A673 (cell line): ENCODE measurements around the gene STK11. TPM values are rescaled to one million over a fixed set of nuclear protein-coding genes. Genes with fewer than 3 reads are reported as not detected.

Source experiments
- BruUV-seq: library from RNA; stranded (reverse); fragments of 400-500 nt; replicated peaks from 2 replicates; lab custom pipeline; 2021; lab: Mats Ljungman, UMichigan
- CTCF ChIA-PET: fragments of 300-600 bp; sonication (Branson Sonifier 250); formaldehyde crosslinking; loops from one replicate; lab custom pipeline; 2022; ENCODE audit warnings: antibody characterized with exemption; lab: Charles Lee
- POLR2A ChIA-PET: fragments of 300-600 bp; sonication (Branson Sonifier 250); formaldehyde crosslinking; loops from one replicate; lab custom pipeline; 2022; ENCODE audit warnings: antibody characterized with exemption; ENCODE audit not compliant: low non-redundant PET; lab: Charles Lee
- DNase-seq: peaks from one replicate; pipeline ENCODE4 v3.0.0-alpha.2; 2015; ENCODE audit warnings: low spot score
- H3K27ac ChIP-seq: fragments of 200-600 bp; sonication (generic); 2 replicates; pipeline ENCODE4 v1.5.1; 2016; ENCODE audit warnings: mixed run types, low read depth, mild to moderate bottlenecking, mixed read lengths, antibody characterized with exemption, low read length; ENCODE audit not compliant: poor library complexity, severe bottlenecking
- H3K27me3 ChIP-seq: fragments of 200-600 bp; sonication (generic); replicated peaks from 2 replicates; pipeline ENCODE4 v1.6.1; 2017; ENCODE audit warnings: mixed run types, low read depth, mild to moderate bottlenecking, mixed read lengths, antibody characterized with exemption, low read length; ENCODE audit not compliant: insufficient read depth, poor library complexity
- H3K36me3 ChIP-seq: fragments of 200-600 bp; sonication (generic); 2 replicates; pipeline ENCODE4 v1.6.1; 2016; ENCODE audit warnings: mixed run types, mild to moderate bottlenecking, mixed read lengths, antibody characterized with exemption, low read length; ENCODE audit not compliant: insufficient read depth, poor library complexity, severe bottlenecking
- H3K4me1 ChIP-seq: fragments of 200-600 bp; sonication (generic); 2 replicates; pipeline ENCODE4 v1.6.1; 2017; ENCODE audit warnings: mixed run types, mild to moderate bottlenecking, mixed read lengths, antibody characterized with exemption, low read length; ENCODE audit not compliant: insufficient read depth, poor library complexity, severe bottlenecking
- H3K4me3 ChIP-seq: fragments of 200-600 bp; sonication (generic); 2 replicates; pipeline ENCODE4 v1.5.1; 2016; ENCODE audit warnings: low read depth, mixed run types, mild to moderate bottlenecking, mixed read lengths, low read length; ENCODE audit not compliant: poor library complexity, severe bottlenecking
- H3K9me3 ChIP-seq: fragments of 200-600 bp; sonication (generic); 2 replicates; pipeline ENCODE4 v1.6.1; 2016; ENCODE audit warnings: mixed run types, low read depth, mild to moderate bottlenecking, mixed read lengths, antibody characterized with exemption, low read length; ENCODE audit not compliant: poor library complexity, severe bottlenecking
- EZH2 ChIP-seq: fragments of 200-600 bp; sonication (generic); IDR thresholded peaks from 2 replicates; pipeline ENCODE4 v1.6.1; 2017; ENCODE audit warnings: borderline replicate concordance, low read depth, mild to moderate bottlenecking, mixed read lengths, antibody characterized with exemption, low read length; ENCODE audit not compliant: poor library complexity, severe bottlenecking
- intact Hi-C: fragments of 100-400 bp; cut with micrococcal nuclease; formaldehyde crosslinking; loops from one replicate; pipeline ENCODE4 v1.10.0; 2022; ENCODE audit not compliant: unreplicated experiment
- total RNA-seq: library from RNA; stranded (reverse); gene quantifications from 2 replicates; pipeline ENCODE4 v1.2.3, GENCODE V29; 2021
- TF ChIP-seq, protein P1 (sequence below): fragments of 300-800, 200-600 bp; sonication (generic); conservative IDR thresholded peaks from 2 replicates; pipeline ENCODE4 v1.5.1; 2017; ENCODE audit warnings: low read depth, mild to moderate bottlenecking, antibody characterized with exemption, low read length, moderate library complexity, mixed read lengths

The STK11 gene
- total RNA-seq, 1 experiment from 2014 or later = 64.9 TPM

GRCh38 chr19:1223018-1223855 is 17.7 kb downstream of the STK11 start:
- BruUV-seq = no TSS peak
- intact Hi-C loops = no loop called here
- ChIA-PET POLR2A (no interaction called here), CTCF (interaction anchor here (1.4 to 1.8 kb wide), 3 partner anchors 9 to 21 kb away, joined by 3 to 5 read pairs (median 4); no protein-coding TSS in a partner anchor)
- peak; percentile 65 for DNase-seq
- Histone ChIP-seq H3K27ac (no peak overlapping the region), H3K4me1 (no peaks in the 10 kb centered on the region), H3K27me3 (no peaks in the 10 kb centered on the region), H3K36me3 (peaks cover 37% of the 10 kb centered on the region), H3K4me3 (no peak overlapping the region), H3K9me3 (no peaks in the 10 kb centered on the region)
- TF ChIP-seq, protein P1, sequence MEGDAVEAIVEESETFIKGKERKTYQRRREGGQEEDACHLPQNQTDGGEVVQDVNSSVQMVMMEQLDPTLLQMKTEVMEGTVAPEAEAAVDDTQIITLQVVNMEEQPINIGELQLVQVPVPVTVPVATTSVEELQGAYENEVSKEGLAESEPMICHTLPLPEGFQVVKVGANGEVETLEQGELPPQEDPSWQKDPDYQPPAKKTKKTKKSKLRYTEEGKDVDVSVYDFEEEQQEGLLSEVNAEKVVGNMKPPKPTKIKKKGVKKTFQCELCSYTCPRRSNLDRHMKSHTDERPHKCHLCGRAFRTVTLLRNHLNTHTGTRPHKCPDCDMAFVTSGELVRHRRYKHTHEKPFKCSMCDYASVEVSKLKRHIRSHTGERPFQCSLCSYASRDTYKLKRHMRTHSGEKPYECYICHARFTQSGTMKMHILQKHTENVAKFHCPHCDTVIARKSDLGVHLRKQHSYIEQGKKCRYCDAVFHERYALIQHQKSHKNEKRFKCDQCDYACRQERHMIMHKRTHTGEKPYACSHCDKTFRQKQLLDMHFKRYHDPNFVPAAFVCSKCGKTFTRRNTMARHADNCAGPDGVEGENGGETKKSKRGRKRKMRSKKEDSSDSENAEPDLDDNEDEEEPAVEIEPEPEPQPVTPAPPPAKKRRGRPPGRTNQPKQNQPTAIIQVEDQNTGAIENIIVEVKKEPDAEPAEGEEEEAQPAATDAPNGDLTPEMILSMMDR = peak; percentile 68
- no peak for TF ChIP-seq EZH2

DNA sequence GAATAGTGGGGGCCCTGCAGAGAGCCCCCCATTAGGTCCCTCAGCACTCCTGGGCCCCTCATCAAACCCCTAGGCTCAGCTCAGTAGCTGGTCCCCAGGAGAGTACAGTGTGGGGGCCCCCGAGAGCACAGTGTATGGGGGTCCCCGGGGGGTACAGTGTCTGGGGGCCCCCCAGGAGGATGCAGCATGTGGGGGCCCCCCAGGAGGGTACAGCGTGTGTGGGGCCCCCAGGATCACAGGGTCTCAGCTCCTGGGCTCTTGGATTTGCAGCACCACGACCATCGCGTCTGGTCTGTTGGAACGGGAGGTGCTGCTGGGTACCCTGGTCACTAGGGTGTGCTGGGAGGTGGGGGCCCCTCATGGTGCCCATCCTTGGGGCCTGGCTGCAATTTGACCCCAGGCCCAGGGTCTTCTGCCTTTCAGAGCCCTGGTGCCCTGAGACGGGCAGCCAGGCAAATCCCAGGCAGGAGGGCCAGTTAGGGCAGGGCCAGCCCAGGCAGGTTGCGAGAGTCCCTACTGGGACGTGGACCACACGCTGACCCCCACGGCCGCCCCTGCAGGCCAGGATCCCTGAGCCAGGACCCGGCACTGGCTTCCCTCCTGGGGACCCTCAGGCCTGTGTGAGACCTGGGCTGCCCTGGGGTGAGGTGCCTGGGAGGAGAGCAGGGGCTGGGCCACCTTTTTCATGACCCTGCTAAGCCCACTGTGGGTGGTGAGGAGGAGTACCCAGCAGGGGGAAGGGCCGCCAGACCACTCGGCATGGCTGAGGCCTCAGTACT is 18.7 kb downstream of the STK11 start:
- POLR2A ChIA-PET = no interaction called here
- DNase-seq = no peak
- no TSS peak for BruUV-seq
- Histone ChIP-seq H3K4me3 (no peak overlapping the region), H3K36me3 (peaks cover 38% of the 10 kb centered on the region), H3K4me1 (no peaks in the 10 kb centered on the region), H3K9me3 (no peaks in the 10 kb centered on the region), H3K27ac (no peak overlapping the region), H3K27me3 (no peaks in the 10 kb centered on the region)
- CTCF ChIA-PET = interaction anchor here (0.6 to 1.8 kb wide), 3 partner anchors 14 to 22 kb away, joined by 3 to 6 read pairs (median 5); no protein-coding TSS in a partner anchor
- no peak for TF ChIP-seq EZH2
- TF ChIP-seq, protein P1 = no peak
- intact Hi-C loops = no loop called here

- no peak overlapping the region for H3K27ac ChIP-seq
- no peaks in the 10 kb centered on the region for H3K9me3 ChIP-seq
- intact Hi-C loops = no loop called here
- no peak for DNase-seq
- TF ChIP-seq, protein P1 = no peak
- TF ChIP-seq EZH2 = no peak
- ChIA-PET CTCF (interaction anchor here (0.6 kb wide), 1 partner anchor 22 kb away, joined by 6 read pairs; no protein-coding TSS in a partner anchor), POLR2A (no interaction called here)
- no peak overlapping the region for H3K4me3 ChIP-seq
- no peaks in the 10 kb centered on the region for H3K27me3 ChIP-seq
- H3K36me3 ChIP-seq = peaks cover 38% of the 10 kb centered on the region
- no peaks in the 10 kb centered on the region for H3K4me1 ChIP-seq
- BruUV-seq = no TSS peak
These were observed 19.3 kb downstream of the STK11 start for GRCh38 chr19:1224847-1225246.
